GM18858 (cell line): Measurements from ENCODE around the gene MAPK9.

Source experiments
- ATAC-seq: cut with Tn5 transposase; IDR thresholded peaks from one replicate; pipeline ENCODE4 v1.9.1; 2021; ENCODE audit not compliant: unreplicated experiment

MAPK9 gene

GRCh38 chr5:180207593-180207992, 84.3 kb downstream of the MAPK9 start:
- no peak for ATAC-seq

GRCh38 chr5:180206993-180207392, 84.9 kb downstream of the MAPK9 start:
- ATAC-seq, result no peak

- no peak for ATAC-seq
Measured at GRCh38 chr5:180205916-180206315, 86.0 kb downstream of the MAPK9 start.

- no peak for ATAC-seq
Measured at GRCh38 chr5:180204276-180204819, 87.5 kb downstream of the MAPK9 start.

GRCh38 chr5:180202939-180203573, 88.8 kb downstream of the MAPK9 start:
- ATAC-seq, result no peak

GRCh38 chr5:180201051-180201987, 90.6 kb downstream of the MAPK9 start:
- ATAC-seq, result no peak

- ATAC-seq, result no peak
Measured at GRCh38 chr5:180199390-180199789, 92.5 kb downstream of the MAPK9 start.

- ATAC-seq, result no peak
Measured at GRCh38 chr5:180198208-180198607, 93.7 kb downstream of the MAPK9 start.

GRCh38 chr5:180197016-180197702, 94.7 kb downstream of the MAPK9 start:
- ATAC-seq, result no peak

- ATAC-seq, result no peak
Measured at GRCh38 chr5:180194410-180195345, 97.2 kb downstream of the MAPK9 start.

GRCh38 chr5:180193749-180194375, 98.0 kb downstream of the MAPK9 start:
- ATAC-seq, result no peak

GRCh38 chr5:180191716-180192115, 100.2 kb downstream of the MAPK9 start:
- ATAC-seq, result no peak

GRCh38 chr5:180187767-180188166, 104.1 kb downstream of the MAPK9 start:
- no peak for ATAC-seq
